Lower lobe of right lung (tissue), 2 donors: Measurements from ENCODE around the gene RAB5IF. TPM values are rescaled to one million over a fixed set of nuclear protein-coding genes. Genes with fewer than 3 reads are reported as not detected.

ENCODE experiments used
- ATAC-seq, 2 donors: fragments of 200-7000 bp; cut with Tn5 transposase; one replicate each; pipeline ENCODE4 v1.9.1; 2020 to 2022; ENCODE audit warnings: mild to moderate bottlenecking in 2 of 2, moderate library complexity in 2 of 2
- DNase-seq: peaks from one replicate; pipeline ENCODE4 v3.0.0-alpha.2; 2020
- H3K27ac ChIP-seq: fragments of 200-600 bp; one replicate; pipeline ENCODE4 v1.8.0; 2022
- H3K27me3 ChIP-seq: fragments of 200-600 bp; one replicate; pipeline ENCODE4 v1.8.0; 2022; ENCODE audit warnings: low read depth
- H3K36me3 ChIP-seq: fragments of 200-600 bp; one replicate; pipeline ENCODE4 v1.8.0; 2022; ENCODE audit warnings: mild to moderate bottlenecking
- H3K4me1 ChIP-seq: fragments of 200-600 bp; one replicate; pipeline ENCODE4 v1.8.0; 2022
- H3K4me3 ChIP-seq: fragments of 200-600 bp; one replicate; pipeline ENCODE4 v1.8.0; 2022; ENCODE audit warnings: mild to moderate bottlenecking
- H3K9me3 ChIP-seq: fragments of 200-600 bp; one replicate; pipeline ENCODE4 v1.8.0; 2022
- intact Hi-C: fragments of 100-400 bp; cut with DNase I; formaldehyde crosslinking; loops from one replicate; pipeline ENCODE4 v1.11.0; 2022
- total RNA-seq: library from RNA; stranded (reverse); fragmentation: NEBNext Ultra II Directional; extraction: Animal tissue kit (Norgen Biotek cat#: 25700); gene quantifications from one replicate; pipeline ENCODE4 v1.2.1, GENCODE V29; 2021
- TF ChIP-seq, protein P1 (sequence below): fragments of 200-600 bp; IDR thresholded peaks from one replicate; pipeline ENCODE4 v1.8.0; 2022; ENCODE audit warnings: antibody characterized with exemption, mild to moderate bottlenecking
- donor health status: DM: no; HTN: yes; CAD: no; lungs with severe emphysema.

The RAB5IF gene
- total RNA-seq, 1 donor from 2014 or later: 100.0 TPM

- H3K36me3 ChIP-seq: peaks cover 14% of the 10 kb centered on the region
- ATAC-seq: no peak
These were observed 13.5 kb upstream of the RAB5IF start for GRCh38 chr20:36591854-36592641.

GRCh38 chr20:36593347-36593929, 12.1 kb upstream of the RAB5IF start:
- intact Hi-C loops: no loop called here
- Histone ChIP-seq H3K4me3 (no peak overlapping the region), H3K36me3 (peaks cover 14% of the 10 kb centered on the region), H3K27me3 (no peaks in the 10 kb centered on the region), H3K27ac (no peak overlapping the region), H3K4me1 (peaks cover 14% of the 10 kb centered on the region), H3K9me3 (no peaks in the 10 kb centered on the region)
- no peak for DNase-seq
- no peak for ATAC-seq
- TF ChIP-seq, protein P1, sequence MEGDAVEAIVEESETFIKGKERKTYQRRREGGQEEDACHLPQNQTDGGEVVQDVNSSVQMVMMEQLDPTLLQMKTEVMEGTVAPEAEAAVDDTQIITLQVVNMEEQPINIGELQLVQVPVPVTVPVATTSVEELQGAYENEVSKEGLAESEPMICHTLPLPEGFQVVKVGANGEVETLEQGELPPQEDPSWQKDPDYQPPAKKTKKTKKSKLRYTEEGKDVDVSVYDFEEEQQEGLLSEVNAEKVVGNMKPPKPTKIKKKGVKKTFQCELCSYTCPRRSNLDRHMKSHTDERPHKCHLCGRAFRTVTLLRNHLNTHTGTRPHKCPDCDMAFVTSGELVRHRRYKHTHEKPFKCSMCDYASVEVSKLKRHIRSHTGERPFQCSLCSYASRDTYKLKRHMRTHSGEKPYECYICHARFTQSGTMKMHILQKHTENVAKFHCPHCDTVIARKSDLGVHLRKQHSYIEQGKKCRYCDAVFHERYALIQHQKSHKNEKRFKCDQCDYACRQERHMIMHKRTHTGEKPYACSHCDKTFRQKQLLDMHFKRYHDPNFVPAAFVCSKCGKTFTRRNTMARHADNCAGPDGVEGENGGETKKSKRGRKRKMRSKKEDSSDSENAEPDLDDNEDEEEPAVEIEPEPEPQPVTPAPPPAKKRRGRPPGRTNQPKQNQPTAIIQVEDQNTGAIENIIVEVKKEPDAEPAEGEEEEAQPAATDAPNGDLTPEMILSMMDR: no peak

More at GRCh38 chr20:36591854-36592641, 13.5 kb upstream of the RAB5IF start:
- no peak overlapping the region for H3K27ac ChIP-seq
- intact Hi-C loops: no loop called here
- H3K27me3 ChIP-seq: no peaks in the 10 kb centered on the region
- TF ChIP-seq, protein P1: peak; percentile 32
- no peaks in the 10 kb centered on the region for H3K9me3 ChIP-seq
- no peak overlapping the region for H3K4me3 ChIP-seq
- H3K4me1 ChIP-seq: peaks cover 14% of the 10 kb centered on the region
- no peak for DNase-seq

DNA sequence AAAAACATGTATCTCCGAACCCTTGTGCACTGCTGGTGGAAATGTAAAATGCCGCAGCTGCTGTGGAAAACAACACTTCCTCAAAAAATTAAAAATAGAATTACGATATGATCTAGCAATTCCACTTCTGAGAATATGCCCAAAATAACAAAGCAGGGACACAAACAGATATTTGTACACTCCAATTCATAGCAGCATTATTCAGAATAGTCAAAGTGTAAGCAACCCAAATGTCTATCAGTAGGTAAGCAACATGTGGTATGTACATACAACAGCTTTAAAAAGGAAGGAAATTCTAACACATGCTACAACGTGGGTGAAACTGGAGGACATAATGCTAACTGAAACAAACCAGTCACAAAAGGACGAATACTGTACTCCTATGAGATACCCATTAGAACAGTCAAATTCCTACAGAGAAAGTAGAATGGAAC, 5.7 kb upstream of the RAB5IF start:
- DNase-seq (no peak), ATAC-seq (no peak)
- intact Hi-C loops: no loop called here

DNA sequence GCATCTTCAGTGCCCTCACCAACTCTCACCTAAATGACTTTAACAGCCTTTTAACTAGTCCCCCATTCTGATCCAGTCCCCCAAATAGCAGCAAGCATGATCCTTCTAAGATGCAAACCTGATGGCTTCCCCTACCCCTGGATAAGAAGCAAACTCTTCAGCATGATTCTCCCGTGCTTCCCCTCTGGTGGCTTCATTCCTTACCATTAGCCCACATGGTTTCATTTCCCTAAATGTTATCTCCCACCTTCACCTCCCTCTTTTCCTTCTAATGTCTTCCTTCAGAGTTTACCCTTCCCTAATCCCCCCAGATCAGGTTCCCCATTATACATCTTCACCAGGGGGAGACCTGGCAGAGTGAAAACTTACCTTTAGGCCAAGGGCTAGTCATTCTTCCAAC, 4.0 kb upstream of the RAB5IF start:
- Histone ChIP-seq H3K4me3 (no peak overlapping the region), H3K36me3 (no peaks in the 10 kb centered on the region), H3K27ac (no peak overlapping the region), H3K27me3 (no peaks in the 10 kb centered on the region), H3K9me3 (no peaks in the 10 kb centered on the region), H3K4me1 (peaks cover 7% of the 10 kb centered on the region)
- intact Hi-C loops: no loop called here
- TF ChIP-seq, protein P1: no peak
- DNase-seq (no peak), ATAC-seq (no peak)

More for the DNA sequence above, 5.7 kb upstream of the RAB5IF start:
- Histone ChIP-seq H3K4me3 (no peak overlapping the region), H3K27ac (no peak overlapping the region), H3K36me3 (no peaks in the 10 kb centered on the region), H3K9me3 (no peaks in the 10 kb centered on the region), H3K4me1 (peaks cover 9% of the 10 kb centered on the region), H3K27me3 (no peaks in the 10 kb centered on the region)
- TF ChIP-seq, protein P1: no peak

GRCh38 chr20:36604952-36605398, 604 bp upstream of the RAB5IF start:
- peak; percentile 15 to 18 for ATAC-seq
- Histone ChIP-seq H3K27ac (peak overlapping the region; percentile 90), H3K4me3 (peak overlapping the region; percentile 82), H3K27me3 (no peaks in the 10 kb centered on the region), H3K36me3 (peaks cover 24% of the 10 kb centered on the region), H3K9me3 (no peaks in the 10 kb centered on the region), H3K4me1 (peaks cover 24% of the 10 kb centered on the region)
- intact Hi-C loops: no loop called here
- TF ChIP-seq, protein P1: no peak
- DNase-seq: peak; percentile 64
